IPS DF 19.7 (cell line): ENCODE data around the gene C1QTNF9B.
"Not testable (repeated sequence)": the region's sequence is repeated elsewhere in the genome, so short reads cannot be mapped to it uniquely, and the experiment has no call there.

ENCODE experiments used
- DNase-seq: peaks from one replicate; pipeline ENCODE4 v3.0.0-alpha.2; 2013; ENCODE audit warnings: low read depth, low spot score

Gene C1QTNF9B

GRCh38 chr13:23894746-23895145, 2.6 kb downstream of the C1QTNF9B start:
- DNase-seq = not testable (repeated sequence)

- not testable (repeated sequence) for DNase-seq
Observed at GRCh38 chr13:23893791-23894190, 3.5 kb downstream of the C1QTNF9B start.

DNA sequence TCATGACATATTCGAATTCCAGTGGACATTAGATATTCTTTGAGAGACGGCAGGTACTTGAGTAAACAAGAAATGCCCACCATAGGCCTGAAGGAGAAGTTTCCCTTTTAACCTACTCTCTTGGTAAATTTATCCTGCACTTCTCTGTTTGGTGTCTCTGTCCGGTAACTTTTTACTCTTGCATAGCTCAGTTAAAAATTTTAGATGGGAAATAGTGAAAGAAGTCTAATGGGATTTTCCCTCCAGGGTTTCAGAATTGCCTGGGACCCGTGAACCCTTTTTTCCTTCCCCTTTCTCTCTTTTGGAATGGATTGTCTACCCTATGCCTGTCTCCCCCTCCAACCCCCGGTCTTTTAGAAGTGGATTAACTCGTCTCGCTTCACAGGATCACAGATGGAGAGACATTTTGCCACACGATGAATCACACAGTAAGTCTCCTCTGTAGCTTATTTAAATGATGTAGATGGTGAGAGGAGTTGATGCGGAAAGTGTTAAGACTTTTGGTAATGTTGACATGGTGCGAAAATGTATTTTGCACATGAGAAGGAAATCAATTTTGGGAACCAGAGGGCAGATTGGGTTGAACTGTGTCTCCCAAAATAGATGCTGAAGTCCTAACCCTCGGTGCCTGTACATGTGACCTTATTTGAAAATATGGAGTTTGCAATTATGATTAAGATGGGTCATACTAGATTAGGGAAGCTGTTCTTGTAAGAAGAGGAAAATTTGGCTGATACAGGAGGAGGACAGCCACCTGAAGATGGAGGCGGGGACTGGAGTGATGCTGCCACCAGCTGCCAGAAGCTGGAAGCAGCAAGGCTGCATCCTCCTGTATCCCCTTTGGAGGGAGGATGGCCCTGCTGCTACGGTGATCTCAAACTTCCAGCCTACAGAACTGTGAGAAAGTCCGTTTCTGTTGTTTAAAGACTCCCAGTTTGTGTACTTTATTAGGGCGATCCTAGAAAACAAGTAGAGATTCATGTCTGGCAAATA, 7.4 kb downstream of the C1QTNF9B start:
- no peak for DNase-seq

GRCh38 chr13:23888658-23889614, 8.4 kb downstream of the C1QTNF9B start, which contains the start of gene MIPEP:
Gene MIPEP, minus strand, starts transcription at chr13:23889400. Its CDS starts 80 bp downstream, at chr13:23889320.
- peak; percentile 73 for DNase-seq

GRCh38 chr13:23884361-23884760, 12.9 kb downstream of the C1QTNF9B start:
- not testable (repeated sequence) for DNase-seq

GRCh38 chr13:23883255-23883654, 14.0 kb downstream of the C1QTNF9B start:
- DNase-seq = no peak

GRCh38 chr13:23881402-23881800, 15.9 kb downstream of the C1QTNF9B start:
- DNase-seq = not testable (repeated sequence)

DNA sequence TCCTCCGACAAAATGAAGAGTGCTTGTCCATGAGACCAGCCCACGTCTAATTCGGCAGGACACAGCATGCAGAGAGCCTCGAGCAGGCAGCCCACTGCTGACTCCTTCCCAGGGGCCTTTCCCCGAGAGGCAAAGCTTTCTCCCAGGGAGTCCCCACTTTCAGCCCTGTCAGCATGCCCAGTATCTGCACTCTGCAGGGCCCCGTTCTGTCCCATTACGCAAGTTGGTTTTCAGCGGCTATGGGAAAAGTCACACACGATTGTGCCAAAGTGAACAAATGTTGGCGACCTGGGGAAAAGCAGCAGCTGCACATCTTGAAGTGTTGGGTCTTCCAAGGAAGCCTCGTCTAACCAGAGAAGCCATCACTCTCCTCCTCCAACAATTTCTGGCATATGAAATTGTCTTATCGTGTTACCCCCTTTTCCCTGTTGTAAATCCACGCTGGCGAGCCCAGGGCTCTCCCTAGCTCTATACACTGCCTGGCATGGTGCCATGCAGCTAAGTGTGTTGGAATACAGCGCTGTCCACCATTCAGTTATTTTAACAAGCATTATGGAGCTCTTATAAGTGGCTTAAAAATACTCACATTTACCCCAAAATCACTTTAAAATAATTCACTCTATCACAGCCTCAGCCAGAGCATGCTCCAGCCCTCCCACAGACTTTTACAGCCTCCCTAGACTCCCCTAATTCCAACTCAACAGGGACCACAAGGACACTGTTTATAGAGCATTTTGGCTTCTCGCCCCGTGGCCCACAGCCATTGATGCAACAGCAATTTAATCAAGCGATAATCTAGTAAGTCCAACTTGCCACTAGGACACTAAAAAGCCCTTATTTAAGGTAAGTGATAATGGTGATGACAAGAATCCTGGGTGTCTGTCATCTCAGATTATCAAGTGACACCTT, 16.6 kb downstream of the C1QTNF9B start:
- not testable (repeated sequence) for DNase-seq

DNA sequence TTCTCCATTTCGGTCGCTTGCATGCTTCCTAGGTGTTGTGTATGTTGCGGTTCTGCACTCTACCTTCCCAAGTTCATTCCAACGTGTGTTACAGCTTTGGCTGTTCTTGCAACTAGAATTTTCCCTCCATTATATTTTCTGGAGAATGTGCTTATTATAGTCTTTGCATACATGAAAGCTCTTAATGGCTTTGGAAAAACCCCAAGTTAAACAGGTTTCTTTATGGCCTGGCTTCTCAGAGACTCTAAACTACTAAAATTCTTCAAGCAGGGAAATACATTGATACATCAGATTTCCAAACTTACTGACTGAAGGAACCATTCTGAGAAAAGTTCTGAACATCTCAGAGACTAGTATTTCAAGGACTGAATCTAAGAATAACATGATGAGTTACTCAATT, 20.0 kb downstream of the C1QTNF9B start:
- DNase-seq = no peak

- no peak for DNase-seq
Observed at GRCh38 chr13:23876265-23876664, 21.0 kb downstream of the C1QTNF9B start.

- DNase-seq = no peak
Observed at GRCh38 chr13:23871616-23872220, 25.6 kb downstream of the C1QTNF9B start.

DNA sequence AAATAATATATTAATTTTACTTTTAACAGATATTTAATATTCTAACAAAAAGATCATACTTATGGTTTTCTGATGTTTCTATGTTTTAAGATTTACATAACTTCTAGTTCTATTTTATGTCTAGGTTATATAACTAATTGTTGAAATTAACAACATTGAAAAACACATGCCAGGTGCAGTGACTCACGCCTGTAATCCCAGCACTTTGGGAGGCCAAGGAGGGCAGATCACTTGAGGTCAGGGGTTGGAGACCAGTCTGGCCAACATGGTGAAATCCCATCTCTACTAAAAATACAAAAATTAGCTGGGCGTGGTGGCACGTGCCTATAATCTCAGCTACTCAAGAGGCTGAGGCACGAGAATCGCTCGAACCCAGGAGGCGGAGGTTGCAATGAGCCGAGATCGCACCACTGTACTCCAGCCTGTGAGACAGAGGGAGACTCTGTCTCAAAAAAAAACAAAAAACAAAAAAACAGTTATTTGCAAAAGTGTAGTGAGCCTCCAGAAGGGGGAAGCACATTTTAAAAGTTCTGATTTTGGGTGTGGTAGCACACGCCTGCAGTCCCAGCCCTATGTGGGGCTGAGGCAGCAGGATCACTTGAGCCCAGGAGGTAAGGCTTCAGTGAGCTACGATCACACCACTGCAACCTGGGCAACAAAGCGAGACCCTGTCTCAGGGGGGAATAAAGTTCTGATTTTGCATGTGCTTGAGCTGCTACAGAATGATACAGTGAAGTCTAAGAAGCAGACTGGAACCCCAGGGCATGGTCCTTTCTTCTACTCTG, 26.8 kb downstream of the C1QTNF9B start:
- DNase-seq = no peak

GRCh38 chr13:23868521-23868920, 28.8 kb downstream of the C1QTNF9B start:
- DNase-seq = no peak

DNA sequence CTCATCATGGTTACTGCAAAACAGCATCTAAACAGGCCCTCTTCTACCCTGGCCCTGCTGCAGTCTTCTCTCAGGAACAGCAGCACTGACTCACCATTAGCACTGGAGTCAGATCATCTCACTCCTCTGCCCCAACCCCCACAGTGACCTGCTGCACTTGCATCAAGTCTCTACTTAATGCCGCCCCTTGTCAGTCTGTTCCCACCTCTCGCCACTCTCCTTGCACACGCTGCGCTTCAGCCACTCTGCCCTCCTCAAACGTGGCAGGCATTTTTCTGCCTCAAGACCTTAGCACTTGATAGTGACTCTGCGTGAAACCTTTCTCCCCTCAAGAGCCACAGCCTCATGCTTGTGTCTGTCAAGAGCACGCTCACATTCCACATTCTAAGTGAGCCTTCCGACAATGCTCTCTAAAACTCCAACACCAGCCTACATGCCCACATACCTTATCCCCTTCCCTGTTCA, 30.2 kb downstream of the C1QTNF9B start:
- DNase-seq = no peak

DNA sequence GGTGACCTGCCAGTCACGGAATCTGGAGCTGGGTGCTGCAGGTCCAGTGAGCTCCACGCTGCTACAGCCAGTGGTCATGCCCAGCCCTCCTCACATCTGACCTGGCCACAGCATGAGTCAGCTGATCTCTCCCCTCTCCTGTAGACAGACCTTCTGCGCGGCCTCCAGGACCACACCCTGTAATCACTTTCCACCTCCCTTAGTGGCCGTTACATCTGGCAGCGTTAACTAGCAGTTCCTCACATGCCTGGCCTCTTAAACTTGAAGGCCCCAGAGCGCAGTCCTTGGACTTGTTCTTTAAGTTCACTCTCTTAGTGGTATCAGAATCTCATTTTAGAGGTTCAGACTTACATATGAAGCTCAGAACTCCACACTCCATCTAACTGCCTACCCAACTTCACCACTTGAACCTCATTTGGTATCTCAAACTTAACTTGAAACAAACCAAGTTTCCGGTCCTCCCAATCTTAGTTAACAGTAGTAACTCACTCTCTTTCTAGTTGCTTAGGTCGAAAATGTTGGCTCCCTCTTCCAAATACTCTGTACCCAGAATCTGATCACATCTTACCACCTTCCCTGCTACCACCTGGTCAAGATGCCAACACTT, 30.8 kb downstream of the C1QTNF9B start:
- no peak for DNase-seq

- DNase-seq = no peak
Observed at GRCh38 chr13:23865906-23866305, 31.4 kb downstream of the C1QTNF9B start.

DNA sequence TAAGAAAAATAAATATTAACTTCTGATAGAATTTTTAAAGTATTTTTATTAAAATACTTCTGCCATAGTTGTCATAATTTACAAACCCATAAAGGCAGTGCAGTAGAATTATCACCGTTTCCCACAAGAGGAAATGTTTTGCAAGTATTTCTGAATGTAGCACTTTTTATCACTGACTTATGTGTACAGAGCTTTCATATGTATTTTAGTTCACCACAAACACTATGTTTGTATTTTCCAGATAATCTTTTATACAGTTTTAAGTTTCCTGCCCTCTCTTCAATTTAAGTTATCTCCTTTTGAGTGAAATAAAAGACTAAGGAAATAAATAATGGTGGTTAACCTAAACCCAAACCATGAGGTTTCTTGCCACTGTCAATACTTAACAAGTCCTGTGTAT, 32.3 kb downstream of the C1QTNF9B start:
- no peak for DNase-seq

DNA sequence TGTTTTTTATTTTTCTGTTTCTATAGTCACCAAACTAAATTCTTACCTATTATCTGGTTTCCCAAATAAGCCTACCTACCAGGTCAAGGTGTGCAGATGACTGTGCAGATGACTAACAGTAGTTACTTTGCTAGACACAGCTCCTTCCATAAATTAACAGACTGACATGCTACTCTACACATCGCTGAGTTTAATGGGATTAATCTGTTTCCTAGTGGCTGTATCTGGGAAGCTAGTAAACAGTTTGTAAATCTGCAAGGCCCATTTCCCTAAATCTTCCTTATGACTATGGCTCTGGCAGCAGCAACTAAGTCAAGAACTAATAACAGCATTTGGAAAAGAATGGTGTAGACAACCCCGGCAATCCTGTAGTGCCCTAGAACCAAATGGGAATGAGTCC, 36.0 kb downstream of the C1QTNF9B start:
- no peak for DNase-seq

DNA sequence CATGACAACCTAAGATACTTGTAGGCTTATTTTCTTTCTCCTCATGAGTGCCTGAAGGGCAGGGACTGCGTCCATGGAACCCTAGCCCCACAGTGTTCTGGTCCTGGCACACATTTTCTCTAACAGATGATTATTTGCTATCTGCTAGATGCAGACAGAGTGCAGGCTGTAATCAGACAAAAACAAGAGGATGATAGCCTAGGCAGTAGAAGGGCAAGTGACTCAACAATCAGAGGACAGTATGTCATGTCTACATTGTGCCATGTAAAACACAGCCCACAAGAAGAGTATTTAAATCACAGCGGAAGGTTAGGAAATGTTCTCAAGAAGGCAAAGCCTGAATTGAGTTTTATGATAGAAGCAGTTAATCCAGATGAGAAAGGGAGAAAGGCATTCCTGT, 37.4 kb downstream of the C1QTNF9B start:
- DNase-seq = no peak
